Measurements from ENCODE around the gene MAGED4. TPM values are rescaled to one million over a fixed set of nuclear protein-coding genes. Genes with fewer than 3 reads are reported as not detected.

The MAGED4 gene

DNA sequence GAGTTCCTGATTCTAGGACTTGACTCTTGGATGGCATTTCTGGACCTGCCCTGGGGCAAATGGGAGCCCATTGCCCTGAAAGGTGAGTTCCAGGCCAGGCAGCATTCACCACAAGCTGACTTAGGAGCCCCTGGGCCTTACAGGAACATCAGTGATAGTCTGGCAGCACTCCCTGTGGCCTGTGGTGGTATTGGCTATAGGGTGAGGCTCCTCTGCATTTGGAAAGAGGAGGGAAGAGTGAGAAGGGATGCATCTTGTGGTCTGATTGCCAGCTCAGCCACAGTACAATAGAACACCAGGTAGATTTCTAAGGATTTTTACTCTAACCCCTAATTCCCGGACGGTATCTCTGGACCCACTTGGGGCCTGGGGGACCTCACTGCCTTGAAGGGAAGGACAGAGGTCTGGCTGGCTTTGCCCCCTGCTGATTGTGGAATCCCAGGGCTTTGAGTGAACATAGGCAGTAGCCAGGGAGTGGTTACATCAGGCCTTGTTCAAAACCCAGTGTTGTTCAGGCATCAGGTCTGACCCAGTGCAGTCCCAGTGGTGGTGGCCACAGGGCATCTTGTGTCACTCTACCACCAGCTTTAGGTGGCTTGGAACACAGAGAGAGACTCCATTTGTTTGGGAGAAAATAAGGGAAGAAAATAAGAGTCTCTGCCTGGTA, 32.9 kb downstream of the MAGED4 start:
- Histone ChIP-seq H3K4me1 (ENCODE audit: control insufficient read depth in 2 of 2, insufficient read depth in 1 of 2, low read depth in 1 of 2, low read length in 2 of 2) (peaks cover 0 to 3% of the 10 kb centered on the region in 2 donors), H2BK5ac (ENCODE audit: low read length) (no peak overlapping the region), H4K91ac (ENCODE audit: low read depth, low read length, poor library complexity) (no peak overlapping the region), H3K9me3 (replicated peaks in 1 of 2; ENCODE audit: control insufficient read depth in 2 of 2, insufficient read depth in 1 of 2, low read depth in 1 of 2, low read length in 2 of 2) (no peaks in the 10 kb centered on the region), H3K79me1 (ENCODE audit: low read depth, low read length) (no peaks in the 10 kb centered on the region), H3K9ac (ENCODE audit: low read depth, low read length, poor library complexity) (no peak overlapping the region), H2BK12ac (ENCODE audit: low read length) (no peak overlapping the region), H2BK15ac (ENCODE audit: low read length) (no peak overlapping the region), H3K4ac (ENCODE audit: low read length) (no peak overlapping the region), H3K18ac (ENCODE audit: low read length) (no peak overlapping the region), H3K27me3 (ENCODE audit: control insufficient read depth in 3 of 3, insufficient read depth in 3 of 3, low read depth in 1 of 3, low read length in 3 of 3) (no peaks in the 10 kb centered on the region), H3K27ac (replicated peaks; ENCODE audit: low read length) (no peak overlapping the region), H3K4me3 (ENCODE audit: low read length in 2 of 2) (no peak overlapping the region), H3K4me2 (ENCODE audit: insufficient read depth, low read length, poor library complexity, severe bottlenecking) (no peak overlapping the region), H3K36me3 (replicated peaks in 1 of 2; ENCODE audit: control insufficient read depth in 2 of 2, insufficient read depth in 2 of 2, low read length in 2 of 2) (no peaks in the 10 kb centered on the region), H2AK5ac (ENCODE audit: low read depth, low read length) (no peak overlapping the region), H2BK120ac (ENCODE audit: low read depth, low read length) (no peak overlapping the region), H4K8ac (ENCODE audit: low read depth, low read length) (no peak overlapping the region), H3K14ac (ENCODE audit: low read length) (no peak overlapping the region), H3K23ac (ENCODE audit: low read depth, low read length, poor library complexity) (no peak overlapping the region), H2AFZ (ENCODE audit: low read length) (peak overlapping the region; percentile 40)
- no peak for DNase-seq (ENCODE audit: low spot score)
- no CpG with 5 or more reads among the region's 2 CpGs for WGBS, 2 donors (ENCODE audit: extremely low coverage in 2 of 2, insufficient read length in 2 of 2, insufficient replicate concordance in 1 of 2)

DNA sequence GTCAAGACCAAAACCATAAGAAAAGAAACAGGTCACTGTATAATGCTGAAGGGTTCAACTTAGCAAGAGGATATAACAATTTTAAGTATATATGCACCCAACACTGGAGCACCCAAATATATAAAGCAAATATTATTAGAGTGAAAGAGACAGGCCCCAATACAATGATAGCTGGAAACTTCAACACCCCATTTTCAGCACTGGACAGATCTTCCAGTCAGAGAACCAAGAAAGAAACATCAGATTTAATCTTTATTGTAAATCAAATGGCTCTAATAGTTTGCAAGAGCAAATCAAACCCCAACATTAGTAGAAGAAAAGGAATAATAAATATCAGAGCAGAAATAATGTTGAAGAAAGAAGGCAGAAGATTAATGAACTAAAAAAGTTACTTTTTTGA, 36.2 kb downstream of the MAGED4 start:
- Histone ChIP-seq H3K9me3 (replicated peaks in 1 of 2; ENCODE audit: control insufficient read depth in 2 of 2, insufficient read depth in 1 of 2, low read depth in 1 of 2, low read length in 2 of 2) (no peaks in the 10 kb centered on the region), H3K79me1 (ENCODE audit: low read depth, low read length) (no peaks in the 10 kb centered on the region), H3K4me3 (ENCODE audit: low read length in 2 of 2) (no peak overlapping the region), H2BK120ac (ENCODE audit: low read depth, low read length) (no peak overlapping the region), H2AFZ (ENCODE audit: low read length) (no peak overlapping the region), H3K14ac (ENCODE audit: low read length) (no peak overlapping the region), H3K23ac (ENCODE audit: low read depth, low read length, poor library complexity) (no peak overlapping the region), H3K27ac (replicated peaks; ENCODE audit: low read length) (no peak overlapping the region), H2AK5ac (ENCODE audit: low read depth, low read length) (no peak overlapping the region), H3K4me2 (ENCODE audit: insufficient read depth, low read length, poor library complexity, severe bottlenecking) (no peak overlapping the region), H4K91ac (ENCODE audit: low read depth, low read length, poor library complexity) (no peak overlapping the region), H2BK5ac (ENCODE audit: low read length) (no peak overlapping the region), H3K36me3 (replicated peaks in 1 of 2; ENCODE audit: control insufficient read depth in 2 of 2, insufficient read depth in 2 of 2, low read length in 2 of 2) (no peaks in the 10 kb centered on the region), H3K9ac (ENCODE audit: low read depth, low read length, poor library complexity) (no peak overlapping the region), H3K18ac (ENCODE audit: low read length) (no peak overlapping the region), H3K4ac (ENCODE audit: low read length) (no peak overlapping the region), H3K27me3 (ENCODE audit: control insufficient read depth in 3 of 3, insufficient read depth in 3 of 3, low read depth in 1 of 3, low read length in 3 of 3) (no peaks in the 10 kb centered on the region), H2BK12ac (ENCODE audit: low read length) (no peak overlapping the region), H3K4me1 (ENCODE audit: control insufficient read depth in 2 of 2, insufficient read depth in 1 of 2, low read depth in 1 of 2, low read length in 2 of 2) (peaks cover 0 to 3% of the 10 kb centered on the region in 2 donors), H4K8ac (ENCODE audit: low read depth, low read length) (no peak overlapping the region), H2BK15ac (ENCODE audit: low read length) (no peak overlapping the region)
- DNase-seq (ENCODE audit: low spot score), result no peak

Small RNA genes within 50 kb of the gene (small RNA-seq; reads per million reads assigned to genes)
- gene SNORA11D (ENCODE audit: insufficient read depth), result not detected
